Uterus (tissue), 4 donors: ENCODE data around the gene CAP1. TPM values are rescaled to one million over a fixed set of nuclear protein-coding genes. Genes with fewer than 3 reads are reported as not detected.

ENCODE experiments used
- DNase-seq, 2 donors: peaks; one replicate each; pipeline ENCODE4 v3.0.0-alpha.2; 2019 to 2020
- H3K27ac ChIP-seq, 2 donors: fragments of 200-600 bp; sonication (generic); 1 replicate in 1 of 2; 2 replicates in 1 of 2; pipeline ENCODE4 v1.5.1; 2016 to 2018
- H3K27me3 ChIP-seq, 2 donors: fragments of 200-600 bp; sonication (generic); one replicate each; pipeline ENCODE4 v1.5.1; 2018 to 2019; ENCODE audit warnings: control low read depth in 1 of 2
- H3K36me3 ChIP-seq, 2 donors: fragments of 200-600 bp; sonication (generic); one replicate each; pipeline ENCODE4 v1.5.1; 2019; ENCODE audit warnings: control low read depth in 1 of 2
- H3K4me1 ChIP-seq, 2 donors: fragments of 200-600 bp; sonication (generic); one replicate each; pipeline ENCODE4 v1.5.1; 2018 to 2019; ENCODE audit warnings: control low read depth in 1 of 2
- H3K4me3 ChIP-seq, 2 donors: fragments of 200-600 bp; sonication (generic); 1 replicate in 1 of 2; 2 replicates in 1 of 2; pipeline ENCODE4 v1.5.1; 2018 to 2019; ENCODE audit warnings: mild to moderate bottlenecking in 1 of 2
- H3K9me3 ChIP-seq, 2 donors: fragments of 200-600 bp; sonication (generic); one replicate each; pipeline ENCODE4 v1.5.1; 2019; ENCODE audit warnings: control low read depth in 1 of 2
- CTCF ChIP-seq, 4 experiments: fragments of 200-600 bp in 2 of 4; fragments of 450-650 bp in 2 of 4; sonication (generic) in 2 of 4; IDR thresholded peaks; one replicate each; pipeline ENCODE4 v1.5.1; 2016 to 2019; ENCODE audit warnings: antibody characterized with exemption in 4 of 4, mild to moderate bottlenecking in 2 of 4, moderate library complexity in 1 of 4
- POLR2A ChIP-seq, 2 donors: fragments of 450-650 bp; IDR thresholded peaks; one replicate each; pipeline ENCODE4 v1.6.1; 2016; ENCODE audit warnings: antibody characterized with exemption in 2 of 2, mild to moderate bottlenecking in 1 of 2, moderate library complexity in 1 of 2
- intact Hi-C: fragments of 100-400 bp; cut with DNase I; formaldehyde crosslinking; loops from one replicate; pipeline ENCODE4 v1.15.1; 2023; ENCODE audit warnings: low total_unique reads
- total RNA-seq, 4 donors: library from RNA; depleted of rRNA in 3 of 4; stranded (reverse); fragments of >200 nt in 3 of 4; gene quantifications; one replicate each; pipeline versions ENCODE4 v1.1.0 to v1.2.4, GENCODE V29; 2014 to 2023
- donor health status: DM: yes; HTN: yes; CAD: no.

The CAP1 gene
- total RNA-seq, 4 donors from 2014 or later = 136 to 298 (median 224) TPM

- DNase-seq = peak in 1 of 2 donors; percentile 76
- Histone ChIP-seq H3K27ac (peak overlapping the region; percentile 95 to 96), H3K9me3 (no peaks in the 10 kb centered on the region), H3K4me1 (peaks cover 0 to 12% of the 10 kb centered on the region in 2 donors), H3K27me3 (no peaks in the 10 kb centered on the region), H3K36me3 (no peaks in the 10 kb centered on the region), H3K4me3 (peak overlapping the region; percentile 83 to 99)
- no peak for TF ChIP-seq POLR2A (IDR thresholded peaks at IDR 0.05)
- peak in 1 of 4 experiments; percentile 16 for TF ChIP-seq CTCF (IDR thresholded peaks at IDR 0.05)
- intact Hi-C loops = no loop called here
Observed at GRCh38 chr1:40039245-40039756, 1.2 kb upstream of the CAP1 start.

GRCh38 chr1:40039757-40040510 lies 595 bp upstream of the CAP1 start:
- Histone ChIP-seq H3K4me3 (peak overlapping the region; percentile 83 to 99), H3K9me3 (no peaks in the 10 kb centered on the region), H3K36me3 (no peaks in the 10 kb centered on the region), H3K4me1 (peaks cover 0 to 12% of the 10 kb centered on the region in 2 donors), H3K27me3 (no peaks in the 10 kb centered on the region), H3K27ac (peak overlapping the region; percentile 95 to 96)
- intact Hi-C loops = no loop called here
- DNase-seq = peak; percentile 86 to 90
- TF ChIP-seq POLR2A (IDR thresholded peaks at IDR 0.05) (peak; percentile 78 to 97), CTCF (IDR thresholded peaks at IDR 0.05) (no peak)

GRCh38 chr1:40041466-40041838 lies 923 bp downstream of the CAP1 start:
- DNase-seq = no peak
- H3K27ac ChIP-seq = peak overlapping the region; percentile 89 to 96
- intact Hi-C loops = no loop called here
- TF ChIP-seq CTCF (IDR thresholded peaks at IDR 0.05) = no peak
- TF ChIP-seq POLR2A (IDR thresholded peaks at IDR 0.05) = no peak
- H3K36me3 ChIP-seq = no peaks in the 10 kb centered on the region
- H3K4me3 ChIP-seq = peak overlapping the region; percentile 83 to 99
- no peaks in the 10 kb centered on the region for H3K27me3 ChIP-seq
- H3K9me3 ChIP-seq = no peaks in the 10 kb centered on the region
- peaks cover 0 to 12% of the 10 kb centered on the region in 2 donors for H3K4me1 ChIP-seq

DNA sequence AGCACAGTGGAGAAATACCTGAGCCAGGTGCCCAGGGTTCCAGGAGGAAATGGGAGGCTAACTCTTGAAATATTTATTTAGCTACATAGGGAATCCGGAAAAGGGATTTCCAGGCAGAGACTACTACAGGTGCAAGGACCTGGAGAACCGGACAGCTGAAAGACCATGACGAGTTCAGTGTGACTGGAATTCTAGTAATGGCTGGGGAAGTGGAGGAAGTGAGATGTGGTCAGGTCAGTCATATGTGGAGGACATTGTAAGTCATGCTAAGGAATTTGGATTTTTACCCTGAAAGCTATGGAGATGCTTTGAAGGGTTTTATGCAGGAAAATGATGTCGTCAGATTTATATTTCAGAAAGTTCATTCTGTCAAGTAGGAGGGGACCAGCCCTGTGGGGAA lies 1.8 kb downstream of the CAP1 start:
- Histone ChIP-seq H3K4me1 (peaks cover 0 to 12% of the 10 kb centered on the region in 2 donors), H3K27ac (peak overlapping the region in 1 of 2 donors; percentile 96), H3K9me3 (no peaks in the 10 kb centered on the region), H3K4me3 (peak overlapping the region in 1 of 2 donors; percentile 83), H3K36me3 (no peaks in the 10 kb centered on the region), H3K27me3 (no peaks in the 10 kb centered on the region)
- intact Hi-C loops = no loop called here
- DNase-seq = no peak
- TF ChIP-seq CTCF (IDR thresholded peaks at IDR 0.05) (no peak), POLR2A (IDR thresholded peaks at IDR 0.05) (no peak)

GRCh38 chr1:40044110-40044509 lies 3.6 kb downstream of the CAP1 start:
- no peak overlapping the region for H3K27ac ChIP-seq
- no peak overlapping the region for H3K4me3 ChIP-seq
- H3K27me3 ChIP-seq = no peaks in the 10 kb centered on the region
- H3K36me3 ChIP-seq = no peaks in the 10 kb centered on the region
- TF ChIP-seq POLR2A (IDR thresholded peaks at IDR 0.05) = no peak
- no peak for TF ChIP-seq CTCF (IDR thresholded peaks at IDR 0.05)
- peaks cover 0 to 21% of the 10 kb centered on the region in 2 donors for H3K4me1 ChIP-seq
- intact Hi-C loops = no loop called here
- H3K9me3 ChIP-seq = no peaks in the 10 kb centered on the region
- no peak for DNase-seq
